HEK293 (cell line): ENCODE measurements around the gene GNG5.

Experiments
- CTCF ChIA-PET: fragments of 350-600 bp; formaldehyde crosslinking; extraction: SDS; loops from one replicate; lab custom pipeline; 2021; ENCODE audit warnings: antibody characterized with exemption; lab: Yijun Ruan, JAX
- POLR2A ChIA-PET: fragments of 300-600 bp; formaldehyde crosslinking; extraction: SDS; loops from one replicate; lab custom pipeline; 2020; ENCODE audit warnings: antibody characterized with exemption, inconsistent platforms; lab: Yijun Ruan, JAX
- H3K27ac ChIP-seq: fragments of 200-500 bp; sonication (Bioruptor generic); 2 replicates; pipeline ENCODE4 v1.5.1; 2014; ENCODE audit warnings: low read depth, low read length, control low read depth, inconsistent platforms; ENCODE audit errors: extremely low read depth
- H3K36me3 ChIP-seq, 2 experiments: fragments of 200-500 bp in 1 of 2; sonication (Bioruptor generic) in 1 of 2; 1 replicate in 1 of 2; 2 replicates in 1 of 2; pipeline ENCODE4 v1.5.1; 2014 to 2017; ENCODE audit warnings: inconsistent platforms in 2 of 2, low read length in 2 of 2; ENCODE audit not compliant: control insufficient read depth in 2 of 2, insufficient read depth in 1 of 2
- H3K4me1 ChIP-seq: fragments of 200-500 bp; sonication (Bioruptor generic); 2 replicates; pipeline ENCODE4 v1.5.1; 2014; ENCODE audit warnings: mild to moderate bottlenecking, low read length, inconsistent platforms; ENCODE audit not compliant: control insufficient read depth, insufficient read depth
- H3K4me3 ChIP-seq: 2 replicates; pipeline ENCODE4 v1.5.1; 2011; ENCODE audit warnings: low read depth, mild to moderate bottlenecking, control low read depth, low read length, moderate library complexity
- H3K9me3 ChIP-seq: fragments of 200-500 bp; sonication (Bioruptor generic); 2 replicates; pipeline ENCODE4 v1.5.1; 2014; ENCODE audit warnings: low read depth, low read length, inconsistent platforms; ENCODE audit not compliant: control insufficient read depth, insufficient read depth
- ELK4 ChIP-seq: IDR thresholded peaks from 2 replicates; pipeline ENCODE4 v1.6.1; 2011; ENCODE audit warnings: mild to moderate bottlenecking, low read depth, low read length, borderline replicate concordance
- GFI1B ChIP-seq: fragments of 450-650 bp; formaldehyde crosslinking; IDR thresholded peaks from 2 replicates; pipeline ENCODE4 v1.5.1; 2016; ENCODE audit warnings: missing biosample characterization, missing genetic modification characterization
- KLF10 ChIP-seq: fragments of 450-650 bp; IDR thresholded peaks from 2 replicates; pipeline ENCODE4 v1.5.1; 2018; ENCODE audit warnings: missing biosample characterization, mild to moderate bottlenecking, missing genetic modification characterization
- KLF16 ChIP-seq: fragments of 450-650 bp; formaldehyde crosslinking; IDR thresholded peaks from 2 replicates; pipeline ENCODE4 v1.5.1; 2017; ENCODE audit warnings: missing biosample characterization, missing genetic modification characterization
- PRDM2 ChIP-seq: fragments of 450-650 bp; formaldehyde crosslinking; IDR thresholded peaks from 2 replicates; pipeline ENCODE4 v1.5.1; 2016; ENCODE audit warnings: missing biosample characterization, missing genetic modification characterization, borderline replicate concordance
- YY2 ChIP-seq: fragments of 450-650 bp; formaldehyde crosslinking; IDR thresholded peaks from 2 replicates; pipeline ENCODE4 v1.5.1; 2016; ENCODE audit warnings: missing biosample characterization, missing genetic modification characterization
- ZBTB20 ChIP-seq: fragments of 450-650 bp; formaldehyde crosslinking; IDR thresholded peaks from 2 replicates; pipeline ENCODE4 v1.5.1; 2016; ENCODE audit warnings: missing biosample characterization, missing genetic modification characterization
- ZBTB21 ChIP-seq: fragments of 450-650 bp; formaldehyde crosslinking; IDR thresholded peaks from 2 replicates; pipeline ENCODE4 v1.5.1; 2017; ENCODE audit warnings: missing biosample characterization, missing genetic modification characterization
- ZBTB44 ChIP-seq: fragments of 450-650 bp; IDR thresholded peaks from 2 replicates; pipeline ENCODE4 v1.5.1; 2018; ENCODE audit warnings: missing biosample characterization, mild to moderate bottlenecking, missing genetic modification characterization
- ZBTB7A ChIP-seq: fragments of 450-650 bp; formaldehyde crosslinking; IDR thresholded peaks from 2 replicates; pipeline ENCODE4 v1.5.1; 2016; ENCODE audit warnings: low read depth, missing biosample characterization, missing genetic modification characterization
- ZFHX2 ChIP-seq: fragments of 450-650 bp; formaldehyde crosslinking; conservative IDR thresholded peaks from 2 replicates; pipeline ENCODE4 v1.5.1; 2016; ENCODE audit warnings: missing biosample characterization, missing genetic modification characterization
- ZNF146 ChIP-seq: fragments of 450-650 bp; formaldehyde crosslinking; IDR thresholded peaks from 2 replicates; pipeline ENCODE4 v1.5.1; 2016; ENCODE audit warnings: missing biosample characterization, missing genetic modification characterization
- ZNF280D ChIP-seq: fragments of 450-650 bp; formaldehyde crosslinking; IDR thresholded peaks from 2 replicates; pipeline ENCODE4 v1.5.1; 2016; ENCODE audit warnings: missing biosample characterization, missing genetic modification characterization
- ZNF341 ChIP-seq: fragments of 450-650 bp; formaldehyde crosslinking; IDR thresholded peaks from 2 replicates; pipeline ENCODE4; 2016; ENCODE audit warnings: low read depth, missing biosample characterization, missing genetic modification characterization
- ZNF426 ChIP-seq: fragments of 450-650 bp; formaldehyde crosslinking; IDR thresholded peaks from 2 replicates; pipeline ENCODE4 v1.5.1; 2017; ENCODE audit warnings: missing biosample characterization, missing genetic modification characterization, mild to moderate bottlenecking, inconsistent platforms, moderate library complexity
- ZNF449 ChIP-seq: fragments of 450-650 bp; formaldehyde crosslinking; IDR thresholded peaks from 2 replicates; pipeline ENCODE4 v1.5.1; 2017; ENCODE audit warnings: missing biosample characterization, mild to moderate bottlenecking, missing genetic modification characterization, moderate library complexity
- ZNF473 ChIP-seq: fragments of 450-650 bp; formaldehyde crosslinking; IDR thresholded peaks from 2 replicates; pipeline ENCODE4 v1.5.1; 2017; ENCODE audit warnings: missing biosample characterization, missing genetic modification characterization
- ZNF530 ChIP-seq: fragments of 450-650 bp; formaldehyde crosslinking; IDR thresholded peaks from 2 replicates; pipeline ENCODE4 v1.5.1; 2016; ENCODE audit warnings: low read depth, missing biosample characterization, missing genetic modification characterization
- ZNF610 ChIP-seq: fragments of 450-650 bp; formaldehyde crosslinking; IDR thresholded peaks from 2 replicates; pipeline ENCODE4 v1.5.1; 2016; ENCODE audit warnings: missing biosample characterization, missing genetic modification characterization, borderline replicate concordance
- ZNF621 ChIP-seq: fragments of 450-650 bp; formaldehyde crosslinking; IDR thresholded peaks from 2 replicates; pipeline ENCODE4 v1.5.1; 2017; ENCODE audit warnings: missing biosample characterization, missing genetic modification characterization
- ZNF664 ChIP-seq: fragments of 450-650 bp; formaldehyde crosslinking; IDR thresholded peaks from 2 replicates; pipeline ENCODE4 v1.5.1; 2016; ENCODE audit warnings: missing biosample characterization, missing genetic modification characterization
- ZNF768 ChIP-seq: fragments of 450-650 bp; formaldehyde crosslinking; IDR thresholded peaks from 2 replicates; pipeline ENCODE4 v1.5.1; 2018; ENCODE audit warnings: missing biosample characterization, mild to moderate bottlenecking, missing genetic modification characterization
- ZNF785 ChIP-seq: fragments of 450-650 bp; formaldehyde crosslinking; IDR thresholded peaks from 2 replicates; pipeline ENCODE4 v1.5.1; 2016; ENCODE audit warnings: missing biosample characterization, missing genetic modification characterization
- ZSCAN16 ChIP-seq: fragments of 450-650 bp; formaldehyde crosslinking; IDR thresholded peaks from 2 replicates; pipeline ENCODE4 v1.5.1; 2016; ENCODE audit warnings: missing biosample characterization, missing genetic modification characterization

The GNG5 gene

GRCh38 chr1:84506002-84506728 lies at the start of gene GNG5, which contains the start of gene SPATA1:
TSS of gene GNG5 (minus strand) at chr1:84506581. CDS start at chr1:84506091, 490 bp downstream.
TSS of gene SPATA1 (plus strand) at chr1:84506386. CDS start at chr1:84516360, 9,974 bp downstream.
- peak within 1 kb of the TSS; percentile 76 for H3K27ac ChIP-seq
- H3K4me1 ChIP-seq = peaks cover 5% of the 10 kb centered on the region; the same call in 1 of the 2 replicates
- H3K36me3 ChIP-seq = peaks cover 0 to 12% of the 10 kb centered on the region in 2 experiments; a peak in 1 of 3 replicates
- H3K9me3 ChIP-seq = no peaks in the 10 kb centered on the region
- CTCF ChIA-PET = interaction anchor here (0.6 to 1.1 kb wide), 6 partner anchors 29 to 429 kb away, joined by 3 to 5 read pairs (median 3); partner anchors contain the start of gene CTBS
- POLR2A ChIA-PET = interaction anchor here (0.6 to 2.2 kb wide), 12 partner anchors 8 to 68 kb away, joined by 3 to 20 read pairs (median 4); partner anchors contain the start of gene CTBS
- peak within 1 kb of the TSS; percentile 88 for H3K4me3 ChIP-seq
- TF ChIP-seq ZNF280D (no peak), ZBTB20 (tag by site-specific recombination) (peak; percentile 88), ZNF341 (peak; percentile 39; the same call in 1 of the 2 replicates), KLF10 (peak; percentile 77), GFI1B (tag by site-specific recombination) (no peak), ZNF768 (tag by site-specific recombination) (0 out of 2 replicates have a peak, but pooled peaks have one; percentile 13), ZBTB7A (no peak), YY2 (tag by site-specific recombination) (no peak), ZNF449 (no peak), ZNF426 (tag by site-specific recombination) (no peak), ZFHX2 (tag by site-specific recombination) (peak; percentile 93), ZNF664 (no peak), ZBTB44 (tag by site-specific recombination) (no peak), PRDM2 (tag by site-specific recombination) (no peak), ZSCAN16 (tag by site-specific recombination) (no peak), ZNF621 (tag by site-specific recombination) (no peak), ZNF785 (tag by site-specific recombination) (no peak), ZNF530 (tag by site-specific recombination) (no peak), KLF16 (peak; percentile 79), ELK4 (no peak; the same call in 1 of the 2 replicates), ZBTB21 (peak; percentile 51; the same call in 1 of the 2 replicates), ZNF610 (peak; percentile 75; the same call in 1 of the 2 replicates), ZNF473 (tag by site-specific recombination) (no peak), ZNF146 (tag by site-specific recombination) (no peak)
